ENCODE measurements around the gene TMEM126A. TPM values are rescaled to one million over a fixed set of nuclear protein-coding genes. Genes with fewer than 3 reads are reported as not detected.
"Not testable (repeated sequence)": the region's sequence is repeated elsewhere in the genome, so short reads cannot be mapped to it uniquely, and the experiment has no call there.

TMEM126A gene
- total RNA-seq, 4 donors from 2014 or later: 7.9 to 16.3 (median 12.5) TPM

DNA sequence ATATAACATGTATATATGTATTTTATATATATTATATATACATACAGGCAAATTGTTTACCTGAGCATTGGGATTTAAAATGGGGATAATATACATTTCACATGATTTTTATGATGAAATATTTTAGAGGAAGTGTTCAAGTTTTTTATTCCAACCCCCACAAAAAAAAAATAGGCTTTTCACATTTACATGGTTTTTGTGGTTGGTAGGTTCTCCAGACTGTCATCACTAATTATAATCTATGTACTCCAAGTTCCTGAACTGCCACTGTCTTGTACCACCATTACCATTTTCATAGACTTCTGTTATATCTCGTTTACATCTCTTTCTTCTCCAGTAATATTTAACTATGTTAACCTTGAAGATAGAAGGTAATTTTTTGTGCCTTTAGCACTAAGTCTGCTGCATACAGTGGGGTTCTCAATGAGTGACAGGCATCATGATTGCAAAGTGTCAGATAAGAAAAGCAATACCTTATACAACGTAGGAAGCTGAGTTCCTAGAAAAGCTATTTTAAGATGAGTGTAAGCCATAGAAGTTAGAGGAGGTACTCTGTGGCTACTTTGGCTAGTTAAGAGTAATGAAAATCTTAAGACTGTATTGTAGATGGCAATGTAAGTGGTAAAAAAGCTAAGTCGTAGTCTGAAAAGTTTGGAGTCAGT lies 5.2 kb downstream of the TMEM126A start:
- Histone ChIP-seq H3K36me3 (no peaks in the 10 kb centered on the region), H3K27ac (no peak overlapping the region), H3K9me3 (no peaks in the 10 kb centered on the region), H3K4me1 (peaks cover 0 to 4% of the 10 kb centered on the region in 2 donors), H3K4me3 (no peak overlapping the region), H3K27me3 (no peaks in the 10 kb centered on the region)
- DNase-seq: no peak
- intact Hi-C loops (cut with DNase I; ENCODE audit: low total_unique reads): no loop called here
- TF ChIP-seq, protein P1, sequence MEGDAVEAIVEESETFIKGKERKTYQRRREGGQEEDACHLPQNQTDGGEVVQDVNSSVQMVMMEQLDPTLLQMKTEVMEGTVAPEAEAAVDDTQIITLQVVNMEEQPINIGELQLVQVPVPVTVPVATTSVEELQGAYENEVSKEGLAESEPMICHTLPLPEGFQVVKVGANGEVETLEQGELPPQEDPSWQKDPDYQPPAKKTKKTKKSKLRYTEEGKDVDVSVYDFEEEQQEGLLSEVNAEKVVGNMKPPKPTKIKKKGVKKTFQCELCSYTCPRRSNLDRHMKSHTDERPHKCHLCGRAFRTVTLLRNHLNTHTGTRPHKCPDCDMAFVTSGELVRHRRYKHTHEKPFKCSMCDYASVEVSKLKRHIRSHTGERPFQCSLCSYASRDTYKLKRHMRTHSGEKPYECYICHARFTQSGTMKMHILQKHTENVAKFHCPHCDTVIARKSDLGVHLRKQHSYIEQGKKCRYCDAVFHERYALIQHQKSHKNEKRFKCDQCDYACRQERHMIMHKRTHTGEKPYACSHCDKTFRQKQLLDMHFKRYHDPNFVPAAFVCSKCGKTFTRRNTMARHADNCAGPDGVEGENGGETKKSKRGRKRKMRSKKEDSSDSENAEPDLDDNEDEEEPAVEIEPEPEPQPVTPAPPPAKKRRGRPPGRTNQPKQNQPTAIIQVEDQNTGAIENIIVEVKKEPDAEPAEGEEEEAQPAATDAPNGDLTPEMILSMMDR (IDR thresholded peaks at IDR 0.05): no peak
- TF ChIP-seq POLR2A (IDR thresholded peaks at IDR 0.05): no peak

DNA sequence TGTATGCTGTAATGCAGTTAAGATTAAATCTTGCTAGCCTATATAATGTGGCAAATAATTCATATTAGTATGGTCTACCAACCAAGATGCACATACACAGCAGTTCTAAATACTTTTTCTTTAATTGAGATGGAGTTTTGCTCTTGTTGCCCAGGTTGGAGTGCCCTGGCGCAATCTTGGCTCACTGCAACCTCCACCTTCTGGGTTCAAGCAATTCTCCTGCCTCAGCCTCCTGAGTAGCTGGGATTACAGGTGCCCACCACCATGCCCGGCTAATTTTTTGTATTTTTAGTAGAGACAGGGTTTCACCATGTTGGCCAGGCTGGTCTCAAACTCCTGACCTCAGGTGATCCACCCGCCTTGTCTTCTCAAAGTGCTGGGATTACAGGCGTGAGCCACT lies 6.6 kb downstream of the TMEM126A start:
- intact Hi-C loops (cut with DNase I; ENCODE audit: low total_unique reads): not testable (repeated sequence)

DNA sequence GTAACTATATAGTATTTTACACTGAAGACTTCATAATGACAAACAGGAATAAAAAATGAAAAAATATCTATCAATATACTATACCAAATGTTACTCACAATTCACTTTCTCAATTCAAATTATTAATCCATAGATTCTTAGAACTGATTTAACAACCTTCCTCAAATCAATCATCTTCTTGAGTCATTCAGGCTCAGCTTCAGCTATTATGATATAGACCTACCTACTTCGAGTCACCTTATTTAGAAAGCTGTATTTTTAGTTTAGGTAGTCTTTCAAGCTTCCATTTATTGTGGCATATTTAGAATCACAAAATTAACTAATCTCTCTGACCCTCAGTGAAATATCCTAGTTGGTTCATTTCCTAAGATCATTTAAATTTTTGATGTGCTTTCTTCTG lies 9.0 kb downstream of the TMEM126A start:
- Histone ChIP-seq H3K9me3 (no peaks in the 10 kb centered on the region), H3K36me3 (no peaks in the 10 kb centered on the region), H3K4me3 (no peak overlapping the region), H3K27ac (no peak overlapping the region), H3K27me3 (no peaks in the 10 kb centered on the region), H3K4me1 (peaks cover 0 to 16% of the 10 kb centered on the region in 2 donors)
- intact Hi-C loops (cut with DNase I; ENCODE audit: low total_unique reads): no loop called here
- TF ChIP-seq, protein P1 (IDR thresholded peaks at IDR 0.05): no peak
- no peak for TF ChIP-seq POLR2A (IDR thresholded peaks at IDR 0.05)
- no peak for DNase-seq

More for the DNA sequence above, 6.6 kb downstream of the TMEM126A start:
- not testable (repeated sequence) for H3K4me3 ChIP-seq, H3K9me3 ChIP-seq, DNase-seq, H3K4me1 ChIP-seq, H3K36me3 ChIP-seq, H3K27me3 ChIP-seq, H3K27ac ChIP-seq

DNA sequence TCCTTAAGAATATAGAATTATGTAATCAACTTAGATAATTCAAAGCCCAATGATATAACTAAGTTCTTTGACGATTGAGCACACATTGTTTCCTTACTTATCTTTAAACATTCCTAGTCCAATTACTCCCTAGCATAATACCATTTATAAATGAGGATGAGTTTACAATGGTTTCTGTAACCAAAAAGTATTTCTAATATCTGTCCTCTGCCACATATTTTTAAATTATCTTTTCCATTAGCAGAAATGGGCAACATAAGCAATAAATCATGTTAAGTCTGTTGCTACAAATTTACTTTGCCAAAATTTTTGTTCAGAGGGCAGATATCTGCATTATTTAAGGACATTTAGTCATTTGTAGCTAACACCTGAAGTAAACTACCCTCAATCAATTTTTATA lies 10.4 kb downstream of the TMEM126A start:
- no peaks in the 10 kb centered on the region for H3K9me3 ChIP-seq
- intact Hi-C loops (cut with DNase I; ENCODE audit: low total_unique reads): no loop called here
- no peaks in the 10 kb centered on the region for H3K27me3 ChIP-seq
- no peak for TF ChIP-seq POLR2A (IDR thresholded peaks at IDR 0.05)
- TF ChIP-seq, protein P1 (IDR thresholded peaks at IDR 0.05): no peak
- no peak overlapping the region for H3K27ac ChIP-seq
- no peak for DNase-seq
- no peaks in the 10 kb centered on the region for H3K36me3 ChIP-seq
- no peak overlapping the region for H3K4me3 ChIP-seq
- H3K4me1 ChIP-seq: peaks cover 0 to 16% of the 10 kb centered on the region in 2 donors

DNA sequence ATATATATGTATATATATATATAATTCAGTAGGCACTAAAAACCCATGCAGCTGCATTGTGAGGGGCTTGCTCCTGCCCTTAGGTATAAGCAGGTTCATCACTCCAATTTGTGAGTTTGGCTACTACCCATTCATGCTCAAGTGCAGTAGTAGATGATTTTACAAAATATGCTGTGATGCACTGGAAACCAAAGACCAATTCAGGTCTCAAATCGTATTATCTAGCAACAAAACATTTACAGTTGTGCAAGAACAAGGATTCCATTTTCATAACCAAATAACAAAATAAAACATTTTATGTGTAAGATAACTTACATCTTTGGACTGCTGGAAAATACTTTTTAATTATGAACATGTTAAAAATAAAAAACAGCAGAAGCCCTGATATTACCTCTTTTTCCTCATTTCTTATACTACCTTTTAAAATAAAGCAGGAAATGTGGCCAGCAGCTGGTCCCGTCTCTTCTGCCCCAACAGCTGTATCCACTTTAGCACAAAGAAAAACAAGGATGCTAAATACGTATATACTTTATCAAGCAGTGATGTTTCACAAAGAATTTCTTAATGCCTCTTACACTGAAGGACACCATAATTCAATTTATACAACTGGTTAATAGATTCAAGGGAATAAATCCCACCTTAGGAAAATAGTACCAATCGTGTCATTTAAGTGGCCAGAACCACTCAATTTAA lies 14.4 kb downstream of the TMEM126A start:
- intact Hi-C loops (cut with DNase I; ENCODE audit: low total_unique reads): no loop called here

More for the DNA sequence above, 14.4 kb downstream of the TMEM126A start:
- TF ChIP-seq POLR2A (IDR thresholded peaks at IDR 0.05): no peak
- TF ChIP-seq, protein P1 (IDR thresholded peaks at IDR 0.05): no peak
- H3K27ac ChIP-seq: no peak overlapping the region
- no peaks in the 10 kb centered on the region for H3K9me3 ChIP-seq
- peaks cover 0 to 16% of the 10 kb centered on the region in 2 donors for H3K4me1 ChIP-seq
- peak overlapping the region; percentile 81 to 87 for H3K4me3 ChIP-seq
- H3K36me3 ChIP-seq: no peaks in the 10 kb centered on the region
- no peak for DNase-seq
- no peaks in the 10 kb centered on the region for H3K27me3 ChIP-seq

Data from uterus (tissue), 4 donors.